Neural cell (in vitro differentiated cells): Measurements from ENCODE around the gene ARHGAP40. TPM values are rescaled to one million over a fixed set of nuclear protein-coding genes. Genes with fewer than 3 reads are reported as not detected.

Experiments used
- H2AFZ ChIP-seq: fragments of 200-600, 300-800 bp; sonication (generic), shearing (Covaris generic); 2 replicates; pipeline ENCODE4 v1.6.0; 2014; ENCODE audit warnings: low read depth, mild to moderate bottlenecking, antibody characterized with exemption, low read length, moderate library complexity
- H3F3A ChIP-seq: fragments of 200-600 bp; shearing (Covaris generic); 2 replicates; pipeline ENCODE4 v1.6.1; 2016; ENCODE audit warnings: mild to moderate bottlenecking, moderate library complexity, mixed read lengths, antibody characterized with exemption, low read length; ENCODE audit not compliant: insufficient read depth, poor library complexity, severe bottlenecking
- H3K27ac ChIP-seq: fragments of 200-600, 300-800 bp; sonication (generic), shearing (Covaris generic); 2 replicates; pipeline ENCODE4 v1.5.1; 2014; ENCODE audit warnings: mild to moderate bottlenecking, low read length, moderate library complexity
- H3K27me3 ChIP-seq: fragments of 300-800, 200-600 bp; sonication (generic), shearing (Covaris generic); 2 replicates; pipeline ENCODE4 v1.6.0; 2014; ENCODE audit warnings: mild to moderate bottlenecking, low read depth, low read length, moderate library complexity; ENCODE audit not compliant: insufficient read depth
- H3K36me3 ChIP-seq: fragments of 300-800, 200-600 bp; sonication (generic), shearing (Covaris generic); 2 replicates; pipeline ENCODE4 v1.5.1; 2014; ENCODE audit warnings: mild to moderate bottlenecking, antibody characterized with exemption, low read length, moderate library complexity; ENCODE audit not compliant: insufficient read depth
- H3K4me2 ChIP-seq: fragments of 300-800, 200-600 bp; sonication (generic), shearing (Covaris generic); 2 replicates; pipeline ENCODE4 v1.6.0; 2014; ENCODE audit warnings: mild to moderate bottlenecking, low read length
- H3K4me3 ChIP-seq: fragments of 300-800, 200-600 bp; sonication (generic), shearing (Covaris generic); 2 replicates; pipeline ENCODE4 v1.5.1; 2014; ENCODE audit warnings: mild to moderate bottlenecking, low read length, moderate library complexity
- H3K79me2 ChIP-seq: fragments of 200-600 bp; shearing (Covaris generic); replicated peaks from 2 replicates; pipeline ENCODE4 v1.6.0; 2014; ENCODE audit warnings: mild to moderate bottlenecking, low read length, moderate library complexity; ENCODE audit not compliant: insufficient read depth
- H3K9ac ChIP-seq: fragments of 300-800, 200-600 bp; sonication (generic), shearing (Covaris generic); 2 replicates; pipeline ENCODE4 v1.6.1; 2016; ENCODE audit warnings: mild to moderate bottlenecking, low read length, mixed read lengths
- H3K9me2 ChIP-seq: fragments of 200-600 bp; shearing (Covaris generic); 2 replicates; pipeline ENCODE4 v1.6.1; 2016; ENCODE audit warnings: mild to moderate bottlenecking, low read length, mixed read lengths; ENCODE audit not compliant: insufficient read depth
- H3K9me3 ChIP-seq: fragments of 200-600, 300-800 bp; sonication (generic), shearing (Covaris generic); 2 replicates; pipeline ENCODE4 v1.6.1; 2016; ENCODE audit warnings: mild to moderate bottlenecking, mixed run types, low read length, moderate library complexity, mixed read lengths
- H4K20me1 ChIP-seq: fragments of 200-600 bp; shearing (Covaris generic); 2 replicates; pipeline ENCODE4 v1.6.1; 2016; ENCODE audit warnings: mild to moderate bottlenecking, mixed run types; ENCODE audit not compliant: insufficient read depth
- EP300 ChIP-seq: fragments of 450-650 bp; conservative IDR thresholded peaks from 2 replicates; pipeline ENCODE4 v1.6.1; 2014; ENCODE audit warnings: antibody characterized with exemption, mild to moderate bottlenecking, moderate library complexity; ENCODE audit not compliant: poor library complexity, severe bottlenecking
- EZH2 ChIP-seq: fragments of 200-600, 300-800 bp; shearing (Covaris generic), sonication (generic); IDR thresholded peaks from 2 replicates; pipeline ENCODE4 v1.6.1; 2014; ENCODE audit warnings: antibody characterized with exemption, low read length, borderline replicate concordance, mild to moderate bottlenecking; ENCODE audit not compliant: insufficient read depth, poor library complexity, severe bottlenecking
- MXI1 ChIP-seq: fragments of 450-650 bp; conservative IDR thresholded peaks from 2 replicates; pipeline ENCODE4 v1.6.1; 2014; ENCODE audit warnings: antibody characterized with exemption, mild to moderate bottlenecking; ENCODE audit not compliant: poor library complexity, severe bottlenecking
- POLR2AphosphoS5 ChIP-seq: IDR thresholded peaks from 2 replicates; pipeline ENCODE4 v1.6.1; 2012
- RAD21 ChIP-seq: fragments of 450-650 bp; conservative IDR thresholded peaks from 2 replicates; pipeline ENCODE4 v1.6.1; 2014; ENCODE audit warnings: antibody characterized with exemption, mild to moderate bottlenecking, moderate library complexity
- SMC3 ChIP-seq: fragments of 450-650 bp; conservative IDR thresholded peaks from 2 replicates; pipeline ENCODE4 v1.6.1; 2014; ENCODE audit warnings: antibody characterized with exemption, mild to moderate bottlenecking, moderate library complexity; ENCODE audit not compliant: poor library complexity
- TAF1 ChIP-seq: IDR thresholded peaks from 2 replicates; pipeline ENCODE4 v1.6.1; 2012; ENCODE audit warnings: low read depth
- polyA plus RNA-seq: library from polyadenylated mRNA; depleted of rRNA; stranded (reverse); fragments of >200 nt; gene quantifications from 2 replicates; pipeline ENCODE4 v1.2.3, GENCODE V29; 2014
- TF ChIP-seq, protein P1 (sequence below): fragments of 450-650 bp; IDR thresholded peaks from 2 replicates; pipeline ENCODE4 v1.5.1; 2014; ENCODE audit warnings: antibody characterized with exemption, mild to moderate bottlenecking, moderate library complexity; ENCODE audit not compliant: poor library complexity, severe bottlenecking
- TF ChIP-seq, protein P2 (sequence below): IDR thresholded peaks from 2 replicates; pipeline ENCODE4 v1.6.1; 2012; ENCODE audit warnings: borderline replicate concordance

ARHGAP40 gene
- polyA plus RNA-seq, 1 donor from 2014 or later = 0.61 TPM

DNA sequence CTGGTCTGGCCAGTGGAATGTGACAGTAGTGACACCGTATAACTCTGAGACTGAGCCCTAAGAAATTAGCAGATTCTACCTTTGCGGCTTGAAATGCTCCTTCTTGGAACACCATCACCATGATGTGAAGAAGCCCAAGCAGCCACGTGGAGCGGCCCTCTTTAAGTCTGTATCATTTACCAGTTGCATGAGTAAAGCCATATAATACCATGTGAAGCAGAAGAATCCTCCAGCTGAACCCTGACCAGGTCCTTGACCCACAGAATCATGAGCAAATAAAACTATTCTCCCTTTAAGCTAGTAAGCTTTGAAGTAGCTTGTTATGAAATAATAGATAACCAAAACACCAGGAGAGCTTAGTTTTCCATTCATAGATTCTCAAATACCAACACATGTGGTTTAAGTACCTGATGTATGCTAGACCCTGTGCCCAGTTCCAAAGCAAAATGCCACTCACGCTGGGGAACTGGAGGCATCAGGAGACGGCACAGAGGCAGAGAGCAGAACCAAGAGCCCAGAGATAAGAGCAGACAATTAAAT lies 65.9 kb downstream of the ARHGAP40 start:
- Histone ChIP-seq H3K27me3 (no peaks in the 10 kb centered on the region), H3K9me2 (no peaks in the 10 kb centered on the region), H3K4me3 (no peak overlapping the region), H3K4me2 (no peak overlapping the region), H3K9me3 (no peaks in the 10 kb centered on the region), H3K79me2 (no peaks in the 10 kb centered on the region), H3K27ac (no peak overlapping the region), H2AFZ (no peak overlapping the region), H3K36me3 (no peaks in the 10 kb centered on the region), H3K9ac (no peak overlapping the region), H3F3A (peaks cover 4% of the 10 kb centered on the region), H4K20me1 (no peaks in the 10 kb centered on the region)
- TF ChIP-seq, protein P1, sequence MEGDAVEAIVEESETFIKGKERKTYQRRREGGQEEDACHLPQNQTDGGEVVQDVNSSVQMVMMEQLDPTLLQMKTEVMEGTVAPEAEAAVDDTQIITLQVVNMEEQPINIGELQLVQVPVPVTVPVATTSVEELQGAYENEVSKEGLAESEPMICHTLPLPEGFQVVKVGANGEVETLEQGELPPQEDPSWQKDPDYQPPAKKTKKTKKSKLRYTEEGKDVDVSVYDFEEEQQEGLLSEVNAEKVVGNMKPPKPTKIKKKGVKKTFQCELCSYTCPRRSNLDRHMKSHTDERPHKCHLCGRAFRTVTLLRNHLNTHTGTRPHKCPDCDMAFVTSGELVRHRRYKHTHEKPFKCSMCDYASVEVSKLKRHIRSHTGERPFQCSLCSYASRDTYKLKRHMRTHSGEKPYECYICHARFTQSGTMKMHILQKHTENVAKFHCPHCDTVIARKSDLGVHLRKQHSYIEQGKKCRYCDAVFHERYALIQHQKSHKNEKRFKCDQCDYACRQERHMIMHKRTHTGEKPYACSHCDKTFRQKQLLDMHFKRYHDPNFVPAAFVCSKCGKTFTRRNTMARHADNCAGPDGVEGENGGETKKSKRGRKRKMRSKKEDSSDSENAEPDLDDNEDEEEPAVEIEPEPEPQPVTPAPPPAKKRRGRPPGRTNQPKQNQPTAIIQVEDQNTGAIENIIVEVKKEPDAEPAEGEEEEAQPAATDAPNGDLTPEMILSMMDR = no peak
- TF ChIP-seq MXI1 (no peak), RAD21 (no peak), TAF1 (no peak), EP300 (no peak), EZH2 (no peak)

DNA sequence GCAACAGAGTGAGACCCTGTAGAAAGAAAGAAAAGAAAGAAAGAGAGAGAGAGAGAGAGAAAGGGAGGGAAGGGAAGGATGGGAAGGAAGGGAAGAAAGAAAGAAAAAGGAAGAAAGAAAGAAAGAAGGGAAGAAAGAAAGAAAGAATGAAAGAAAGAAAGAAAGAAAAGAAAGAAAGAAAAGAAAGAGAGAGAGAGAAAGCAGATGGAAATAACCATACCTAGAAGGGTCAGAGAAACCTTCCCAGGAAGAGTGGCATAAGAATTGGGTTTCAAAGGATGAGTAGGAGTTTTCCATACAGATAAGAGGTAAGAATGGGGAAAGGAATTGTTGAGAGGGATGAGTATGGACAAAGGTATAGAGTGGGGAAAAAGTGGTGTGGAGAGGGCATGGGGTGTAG lies 68.1 kb downstream of the ARHGAP40 start:
- H3K79me2 ChIP-seq = no peaks in the 10 kb centered on the region
- H3K9me2 ChIP-seq = no peaks in the 10 kb centered on the region
- no peaks in the 10 kb centered on the region for H3K27me3 ChIP-seq
- H3K9ac ChIP-seq = no peak overlapping the region
- no peak overlapping the region for H3K4me3 ChIP-seq
- H2AFZ ChIP-seq = no peak overlapping the region
- H3K9me3 ChIP-seq = no peaks in the 10 kb centered on the region
- no peak overlapping the region for H3K4me2 ChIP-seq
- no peaks in the 10 kb centered on the region for H3K36me3 ChIP-seq
- H3F3A ChIP-seq = peaks cover 4% of the 10 kb centered on the region
- H3K27ac ChIP-seq = no peak overlapping the region
- no peak for TF ChIP-seq EZH2
- TF ChIP-seq TAF1 = no peak
- TF ChIP-seq MXI1 = no peak
- TF ChIP-seq EP300 = no peak
- TF ChIP-seq RAD21 = no peak
- TF ChIP-seq, protein P1 = no peak
- TF ChIP-seq POLR2AphosphoS5 = no peak
- TF ChIP-seq, protein P2, sequence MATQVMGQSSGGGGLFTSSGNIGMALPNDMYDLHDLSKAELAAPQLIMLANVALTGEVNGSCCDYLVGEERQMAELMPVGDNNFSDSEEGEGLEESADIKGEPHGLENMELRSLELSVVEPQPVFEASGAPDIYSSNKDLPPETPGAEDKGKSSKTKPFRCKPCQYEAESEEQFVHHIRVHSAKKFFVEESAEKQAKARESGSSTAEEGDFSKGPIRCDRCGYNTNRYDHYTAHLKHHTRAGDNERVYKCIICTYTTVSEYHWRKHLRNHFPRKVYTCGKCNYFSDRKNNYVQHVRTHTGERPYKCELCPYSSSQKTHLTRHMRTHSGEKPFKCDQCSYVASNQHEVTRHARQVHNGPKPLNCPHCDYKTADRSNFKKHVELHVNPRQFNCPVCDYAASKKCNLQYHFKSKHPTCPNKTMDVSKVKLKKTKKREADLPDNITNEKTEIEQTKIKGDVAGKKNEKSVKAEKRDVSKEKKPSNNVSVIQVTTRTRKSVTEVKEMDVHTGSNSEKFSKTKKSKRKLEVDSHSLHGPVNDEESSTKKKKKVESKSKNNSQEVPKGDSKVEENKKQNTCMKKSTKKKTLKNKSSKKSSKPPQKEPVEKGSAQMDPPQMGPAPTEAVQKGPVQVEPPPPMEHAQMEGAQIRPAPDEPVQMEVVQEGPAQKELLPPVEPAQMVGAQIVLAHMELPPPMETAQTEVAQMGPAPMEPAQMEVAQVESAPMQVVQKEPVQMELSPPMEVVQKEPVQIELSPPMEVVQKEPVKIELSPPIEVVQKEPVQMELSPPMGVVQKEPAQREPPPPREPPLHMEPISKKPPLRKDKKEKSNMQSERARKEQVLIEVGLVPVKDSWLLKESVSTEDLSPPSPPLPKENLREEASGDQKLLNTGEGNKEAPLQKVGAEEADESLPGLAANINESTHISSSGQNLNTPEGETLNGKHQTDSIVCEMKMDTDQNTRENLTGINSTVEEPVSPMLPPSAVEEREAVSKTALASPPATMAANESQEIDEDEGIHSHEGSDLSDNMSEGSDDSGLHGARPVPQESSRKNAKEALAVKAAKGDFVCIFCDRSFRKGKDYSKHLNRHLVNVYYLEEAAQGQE = no peak
- no peak for TF ChIP-seq SMC3
- H4K20me1 ChIP-seq = no peaks in the 10 kb centered on the region
